ENCODE data around the gene OR4K14. TPM values are rescaled to one million over a fixed set of nuclear protein-coding genes. Genes with fewer than 3 reads are reported as not detected.
"Not testable (repeated sequence)": the region's sequence is repeated elsewhere in the genome, so short reads cannot be mapped to it uniquely, and the experiment has no call there.

Gene OR4K14, protein sequence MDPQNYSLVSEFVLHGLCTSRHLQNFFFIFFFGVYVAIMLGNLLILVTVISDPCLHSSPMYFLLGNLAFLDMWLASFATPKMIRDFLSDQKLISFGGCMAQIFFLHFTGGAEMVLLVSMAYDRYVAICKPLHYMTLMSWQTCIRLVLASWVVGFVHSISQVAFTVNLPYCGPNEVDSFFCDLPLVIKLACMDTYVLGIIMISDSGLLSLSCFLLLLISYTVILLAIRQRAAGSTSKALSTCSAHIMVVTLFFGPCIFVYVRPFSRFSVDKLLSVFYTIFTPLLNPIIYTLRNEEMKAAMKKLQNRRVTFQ
- not detected in 2 replicates for total RNA-seq (2014; rRNA removed; shearing (Covaris generic))
- not detected in 2 replicates for polyA plus RNA-seq (2015; cell fraction: cytosol; rRNA removed)
- polyA plus RNA-seq (2015; cell fraction: nucleus; rRNA removed), result not detected in 2 replicates

DNA sequence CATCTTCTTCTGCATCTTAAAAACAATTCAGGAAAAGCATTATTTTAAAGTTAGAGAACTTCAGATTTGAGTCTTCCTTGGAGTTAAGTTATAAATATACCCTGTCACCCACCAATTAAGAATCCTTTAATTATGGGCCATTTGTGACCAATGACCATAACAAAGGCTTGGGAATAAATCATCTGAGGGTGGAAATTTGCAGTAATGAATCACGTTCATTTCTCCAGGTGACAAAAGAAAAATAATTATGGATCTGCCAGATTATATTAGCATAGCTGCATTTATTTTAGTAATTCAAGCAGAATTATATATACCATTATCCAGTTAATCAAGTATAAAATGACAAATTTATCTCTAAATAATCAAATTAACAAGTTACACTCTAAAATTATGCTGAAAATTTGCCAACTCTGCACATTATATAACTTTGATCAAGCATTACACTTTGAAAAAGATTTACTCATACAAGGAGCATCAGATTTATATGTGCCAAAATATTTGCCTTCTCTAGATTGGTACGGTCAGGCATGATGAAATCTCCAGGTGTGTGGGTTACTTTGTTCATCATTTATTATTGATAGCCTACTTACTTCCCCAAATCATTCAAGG, at the start of gene OR4K14:
TSS of gene OR4K14 (minus strand) at position 51 of the 609 bp plus-strand sequence. CDS start 4,114 bp downstream, outside the sequence.
- DNase-seq (ENCODE audit: low read depth), result no peak

DNA sequence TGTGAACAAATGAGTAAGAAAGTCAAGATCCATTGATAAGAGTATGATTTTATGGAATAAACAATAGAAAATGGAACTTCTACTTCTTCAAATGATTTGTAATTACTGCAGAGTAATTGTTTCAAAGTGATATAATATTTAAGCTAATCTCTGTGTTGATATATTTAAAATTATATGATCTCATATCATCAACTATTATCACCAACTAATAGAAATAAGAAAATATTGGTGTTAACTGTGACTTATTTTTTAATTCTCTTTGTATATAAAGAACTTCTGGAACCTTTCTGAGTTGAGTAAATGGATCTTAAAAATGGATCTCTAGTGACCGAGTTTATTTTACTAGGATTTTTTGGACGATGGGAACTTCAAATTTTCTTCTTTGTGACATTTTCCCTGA, 40.6 kb upstream of the OR4K14 start, which contains the start of gene OR4L1:
TSS of gene OR4L1 (plus strand) at position 301 of the 400 bp plus-strand sequence. CDS start at position 301, 0 bp downstream.
- no peak for DNase-seq (ENCODE audit: low read depth)

- DNase-seq (ENCODE audit: low read depth), result no peak
These were observed 29.1 kb upstream of the OR4K14 start for GRCh38 chr14:20048202-20048601.

DNA sequence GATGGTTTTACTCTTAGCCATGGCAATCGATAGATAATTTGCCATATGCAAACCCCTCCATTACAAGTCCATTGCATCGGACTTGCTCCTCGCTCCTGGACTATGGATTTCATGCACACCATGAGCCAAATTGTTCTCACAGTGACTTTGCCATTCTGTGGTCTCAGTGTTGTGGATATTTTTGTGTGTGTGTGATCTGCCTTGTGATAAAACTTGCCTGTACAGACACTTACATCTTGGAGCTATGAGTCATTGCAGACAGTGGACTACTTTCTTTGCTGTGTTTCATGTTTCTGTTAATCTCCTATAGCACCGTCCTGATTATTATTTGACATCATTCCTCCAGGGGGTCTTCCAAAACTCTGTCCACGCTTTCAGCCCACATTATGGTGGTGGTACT, 25.1 kb upstream of the OR4K14 start:
- DNase-seq (ENCODE audit: low read depth), result no peak

GRCh38 chr14:20035938-20036337, 16.8 kb upstream of the OR4K14 start, which contains the start of gene OR4K13:
TSS of gene OR4K13 (minus strand) at chr14:20036038. CDS start at chr14:20034758, 1,280 bp downstream.
- no peak for DNase-seq (ENCODE audit: low read depth)

DNA sequence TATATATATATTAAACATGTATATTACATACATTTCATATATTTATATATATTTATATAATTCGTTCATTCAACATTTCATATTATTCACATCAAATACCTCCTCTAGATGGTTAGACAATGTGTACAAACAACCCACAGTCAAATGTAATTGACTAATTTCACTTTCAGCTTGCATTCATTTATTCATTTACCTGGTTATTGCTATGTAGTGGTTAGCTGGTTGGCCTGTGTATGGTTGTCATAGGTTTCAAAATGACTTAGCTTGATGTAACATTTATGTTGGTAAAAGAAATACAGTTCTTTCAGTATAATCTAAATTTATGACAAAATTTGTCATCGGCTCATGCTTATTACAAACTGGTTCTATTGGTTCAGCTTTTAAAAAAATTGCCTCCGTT, 16.3 kb upstream of the OR4K14 start:
- DNase-seq (ENCODE audit: low read depth), result no peak

DNA sequence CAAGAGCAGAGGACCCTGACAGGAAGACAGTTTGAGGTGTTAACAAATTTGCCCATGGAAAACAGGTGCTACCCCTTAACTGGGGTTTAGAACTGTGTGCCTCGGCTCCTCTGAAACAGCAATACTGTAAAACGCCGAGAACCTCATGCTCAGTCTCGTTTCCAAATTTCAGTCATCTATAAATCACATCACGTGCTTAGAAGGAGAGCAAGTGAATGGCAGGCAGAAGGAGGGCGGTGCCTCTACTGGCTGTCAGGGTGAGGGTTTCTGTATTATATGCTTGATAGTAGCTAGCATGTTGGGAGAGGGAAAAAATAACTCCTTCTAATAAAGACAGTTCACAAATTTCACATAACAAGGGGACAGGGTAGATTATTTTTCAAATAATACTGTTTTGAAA, 12.0 kb upstream of the OR4K14 start:
- DNase-seq (ENCODE audit: low read depth), result no peak

DNA sequence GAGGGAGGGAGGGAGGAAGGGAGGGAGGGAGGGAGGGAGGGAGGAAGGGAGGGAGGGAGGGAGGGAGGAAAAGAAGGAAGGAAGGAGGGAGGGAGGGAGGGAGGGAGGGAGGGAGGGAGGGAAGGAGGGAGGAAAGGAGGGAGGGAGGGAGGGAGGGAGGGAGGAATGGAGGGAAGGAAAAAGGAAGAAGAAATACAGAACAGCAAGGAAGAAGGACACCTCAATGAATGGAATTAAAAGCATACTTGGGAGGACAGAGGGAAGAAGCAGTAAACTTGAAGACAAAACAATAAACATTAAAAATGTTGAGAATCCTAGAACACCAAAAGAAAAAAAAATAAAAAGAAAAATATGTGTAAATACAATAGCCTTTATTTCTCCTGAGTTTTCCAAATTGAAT, 11.0 kb downstream of the OR4K14 start:
- no peak for DNase-seq (ENCODE audit: low read depth)

GRCh38 chr14:20002319-20002718, 16.8 kb downstream of the OR4K14 start:
- peak; percentile 88 for DNase-seq (ENCODE audit: low read depth)

GRCh38 chr14:20001863-20002262, 17.2 kb downstream of the OR4K14 start, which contains the start of gene OR4Q2:
TSS of gene OR4Q2 (plus strand) at chr14:20002163.
- DNase-seq (ENCODE audit: low read depth), result no peak

GRCh38 chr14:19993438-19993837, 25.7 kb downstream of the OR4K14 start:
- DNase-seq (ENCODE audit: low read depth), result no peak

GRCh38 chr14:19975291-19975690, 43.8 kb downstream of the OR4K14 start, which contains the start of gene OR4K15:
TSS of gene OR4K15 (plus strand) at chr14:19975591. CDS start at chr14:19975591, 0 bp downstream.
- no peak for DNase-seq (ENCODE audit: low read depth)

GRCh38 chr14:19974844-19975243, 44.3 kb downstream of the OR4K14 start:
- no peak for DNase-seq (ENCODE audit: low read depth)

GRCh38 chr14:19969735-19970134, 49.4 kb downstream of the OR4K14 start:
- DNase-seq (ENCODE audit: low read depth), result not testable (repeated sequence)

Other genes starting within 250 kb of the OR4K14 start
- gene OR4M1, start 245.8 kb downstream of the OR4K14 start, total RNA-seq (2014; rRNA removed; shearing (Covaris generic)), result not detected in 2 replicates
- not detected in 2 replicates for gene OR4N2, start 215.5 kb downstream of the OR4K14 start, total RNA-seq (2014; rRNA removed; shearing (Covaris generic))
- gene OR4K2, start 144.2 kb downstream of the OR4K14 start, total RNA-seq (2014; rRNA removed; shearing (Covaris generic)), result not detected in 2 replicates
- gene OR4K5, start 98.7 kb downstream of the OR4K14 start, total RNA-seq (2014; rRNA removed; shearing (Covaris generic)), result not detected in 2 replicates
- gene OR4K1, start 88.4 kb downstream of the OR4K14 start, total RNA-seq (2014; rRNA removed; shearing (Covaris generic)), result not detected in 2 replicates
- gene OR4K15, start 43.7 kb downstream of the OR4K14 start, total RNA-seq (2014; rRNA removed; shearing (Covaris generic)), result not detected in 2 replicates
- not detected in 2 replicates for gene OR4Q2, start 17.1 kb downstream of the OR4K14 start, total RNA-seq (2014; rRNA removed; shearing (Covaris generic))
- not detected in 2 replicates for gene OR4K13, start 16.7 kb upstream of the OR4K14 start, total RNA-seq (2014; rRNA removed; shearing (Covaris generic))
- gene OR4L1, start 40.7 kb upstream of the OR4K14 start, total RNA-seq (2014; rRNA removed; shearing (Covaris generic)), result not detected in 2 replicates
- gene OR4K17, start 91.4 kb upstream of the OR4K14 start, total RNA-seq (2014; rRNA removed; shearing (Covaris generic)), result not detected in 2 replicates
- not detected in 2 replicates for gene OR4N5, start 119.5 kb upstream of the OR4K14 start, total RNA-seq (2014; rRNA removed; shearing (Covaris generic))
- not detected in 2 replicates for gene OR11G2, start 171.6 kb upstream of the OR4K14 start, total RNA-seq (2014; rRNA removed; shearing (Covaris generic))
- gene OR11H6, start 204.4 kb upstream of the OR4K14 start, total RNA-seq (2014; rRNA removed; shearing (Covaris generic)), result not detected in 2 replicates
- not detected in 2 replicates for gene OR11H7, start 209.7 kb upstream of the OR4K14 start, total RNA-seq (2014; rRNA removed; shearing (Covaris generic))
- gene OR11H4, start 220.0 kb upstream of the OR4K14 start, total RNA-seq (2014; rRNA removed; shearing (Covaris generic)), result not detected in 2 replicates

All from HT1080 (cell line).